Measurements from ENCODE around the gene C19orf12. TPM values are rescaled to one million over a fixed set of nuclear protein-coding genes. Genes with fewer than 3 reads are reported as not detected.
A peak's percentile ranks its signal among the peaks of the same experiment; 100 is the strongest.

Gene C19orf12
- total RNA-seq, 3 donors from 2014 or later (not counting 1 experiment from before 2014, with no cell fraction given), result 33.1 to 52.6 (median 47.5) TPM

- no peaks in the 10 kb centered on the region for H3K27me3 ChIP-seq (ENCODE audit: control insufficient read depth, insufficient read depth, low read length)
- Mint-ChIP-seq H3K4me3 (peak overlapping the region; percentile 81), H3K27me3 (ENCODE audit: low read depth in 2 of 2) (no peaks in the 10 kb centered on the region), H3K27ac (peak overlapping the region; percentile 94 to 98), H3K36me3 (no peaks in the 10 kb centered on the region), H3K4me1 (peaks cover 40 to 42% of the 10 kb centered on the region in 2 donors), H3K9me3 (no peaks in the 10 kb centered on the region)
- intact Hi-C loops (cut with micrococcal nuclease), result loop anchor here (1.0 to 5.0 kb wide), 3 partner anchors 9 to 42 kb away; no protein-coding TSS in a partner anchor
- 21% methylated on average over 22 of the region's 22 CpGs for WGBS (ENCODE audit: insufficient coverage)
- H3K9me3 ChIP-seq (ENCODE audit: control insufficient read depth, insufficient read depth, low read length), result no peaks in the 10 kb centered on the region
- DNase-seq, result no peak
- H3K36me3 ChIP-seq (ENCODE audit: control insufficient read depth, insufficient read depth, low read length), result peaks cover 5% of the 10 kb centered on the region
- peaks cover 51% of the 10 kb centered on the region for H3K4me1 ChIP-seq (ENCODE audit: control insufficient read depth, insufficient read depth, low read length)
- H3K27ac ChIP-seq (ENCODE audit: low read length), result peak overlapping the region; percentile 41
- ATAC-seq, result peak; percentile 34 to 52 (median 45)
- peak overlapping the region; percentile 26 for H3K4me3 ChIP-seq (ENCODE audit: low read length)
- peak; percentile 20 for TF ChIP-seq CTCF (IDR thresholded peaks at IDR 0.05)
These were observed 50.3 kb downstream of the C19orf12 start for GRCh38 chr19:29664753-29665214.

GRCh38 chr19:29663861-29664752 is 51.0 kb downstream of the C19orf12 start:
- Mint-ChIP-seq H3K36me3 (no peaks in the 10 kb centered on the region), H3K4me3 (peak overlapping the region; percentile 81), H3K4me1 (peaks cover 34 to 35% of the 10 kb centered on the region in 2 donors), H3K9me3 (no peaks in the 10 kb centered on the region), H3K27ac (peak overlapping the region; percentile 94 to 98), H3K27me3 (ENCODE audit: low read depth in 2 of 2) (no peaks in the 10 kb centered on the region)
- H3K27ac ChIP-seq (ENCODE audit: low read length), result no peak overlapping the region
- 96% methylated on average over 19 of the region's 19 CpGs for WGBS (ENCODE audit: insufficient coverage)
- H3K4me3 ChIP-seq (ENCODE audit: low read length), result no peak overlapping the region
- H3K36me3 ChIP-seq (ENCODE audit: control insufficient read depth, insufficient read depth, low read length), result peaks cover 3% of the 10 kb centered on the region
- no peak for ATAC-seq
- peaks cover 44% of the 10 kb centered on the region for H3K4me1 ChIP-seq (ENCODE audit: control insufficient read depth, insufficient read depth, low read length)
- intact Hi-C loops (cut with micrococcal nuclease), result no loop called here
- no peaks in the 10 kb centered on the region for H3K27me3 ChIP-seq (ENCODE audit: control insufficient read depth, insufficient read depth, low read length)
- no peaks in the 10 kb centered on the region for H3K9me3 ChIP-seq (ENCODE audit: control insufficient read depth, insufficient read depth, low read length)
- TF ChIP-seq CTCF (IDR thresholded peaks at IDR 0.05), result no peak
- peak in 1 of 2 donors; percentile 15 for DNase-seq

GRCh38 chr19:29662604-29663404 is 52.3 kb downstream of the C19orf12 start:
- intact Hi-C loops (cut with micrococcal nuclease), result no loop called here
- H3K36me3 ChIP-seq (ENCODE audit: control insufficient read depth, insufficient read depth, low read length), result peaks cover 2% of the 10 kb centered on the region
- H3K4me3 Mint-ChIP-seq, result no peak overlapping the region
- no peak for ATAC-seq
- H3K27ac ChIP-seq (ENCODE audit: low read length), result no peak overlapping the region
- 96% methylated on average over 17 of the region's 17 CpGs for WGBS (ENCODE audit: insufficient coverage)
- no peaks in the 10 kb centered on the region for H3K9me3 Mint-ChIP-seq
- DNase-seq, result peak in 1 of 2 donors; percentile 9
- peaks cover 31% of the 10 kb centered on the region for H3K4me1 ChIP-seq (ENCODE audit: control insufficient read depth, insufficient read depth, low read length)
- TF ChIP-seq CTCF (IDR thresholded peaks at IDR 0.05), result no peak
- no peaks in the 10 kb centered on the region for H3K27me3 Mint-ChIP-seq (ENCODE audit: low read depth in 2 of 2)
- no peak overlapping the region for H3K4me3 ChIP-seq (ENCODE audit: low read length)
- H3K36me3 Mint-ChIP-seq, result no peaks in the 10 kb centered on the region
- no peaks in the 10 kb centered on the region for H3K27me3 ChIP-seq (ENCODE audit: control insufficient read depth, insufficient read depth, low read length)
- H3K9me3 ChIP-seq (ENCODE audit: control insufficient read depth, insufficient read depth, low read length), result no peaks in the 10 kb centered on the region
- H3K27ac Mint-ChIP-seq, result no peak overlapping the region
- peaks cover 21 to 22% of the 10 kb centered on the region in 2 donors for H3K4me1 Mint-ChIP-seq
